Measurements from ENCODE around the gene PRKCE. TPM values are rescaled to one million over a fixed set of nuclear protein-coding genes. Genes with fewer than 3 reads are reported as not detected.

PRKCE gene
- total RNA-seq, 1 experiment from 2014 or later = 4.4 TPM

- DNase-seq = no peak
- Histone ChIP-seq H3K4me1 (no peaks in the 10 kb centered on the region), H3K4me3 (ENCODE audit: low read depth, low read length) (no peak overlapping the region), H3K27me3 (replicated peaks; ENCODE audit: control insufficient read depth, insufficient read depth, low read length) (no peaks in the 10 kb centered on the region), H3K36me3 (ENCODE audit: control insufficient read depth, insufficient read depth, low read length) (no peaks in the 10 kb centered on the region), H3K9me3 (no peaks in the 10 kb centered on the region)
- Mint-ChIP-seq H3K27ac (ENCODE audit: unreplicated experiment) (no peak overlapping the region), H3K9me3 (ENCODE audit: unreplicated experiment) (no peaks in the 10 kb centered on the region), H3K36me3 (ENCODE audit: insufficient read depth, unreplicated experiment) (no peaks in the 10 kb centered on the region), H3K4me1 (ENCODE audit: low read depth, unreplicated experiment) (no peaks in the 10 kb centered on the region), H3K4me3 (ENCODE audit: unreplicated experiment) (no peak overlapping the region), H3K27me3 (ENCODE audit: insufficient read depth, unreplicated experiment) (no peaks in the 10 kb centered on the region)
- POLR2A ChIA-PET = no interaction called here
- CTCF ChIA-PET = no interaction called here
- BruUV-seq (replicated peaks) = no TSS peak
- no peak for TF ChIP-seq CTCF (IDR thresholded peaks at IDR 0.05; ENCODE audit: insufficient read depth in 1 of 2, low read depth in 1 of 2, low read length in 1 of 2, severe bottlenecking in 1 of 2, unreplicated experiment in 1 of 2)
- intact Hi-C loops (cut with micrococcal nuclease; ENCODE audit: unreplicated experiment) = no loop called here
Measured at GRCh38 chr2:46041434-46041833, 390.0 kb downstream of the PRKCE start.

- H3K4me1 Mint-ChIP-seq (ENCODE audit: low read depth, unreplicated experiment) = no peaks in the 10 kb centered on the region
- H3K9me3 Mint-ChIP-seq (ENCODE audit: unreplicated experiment) = no peaks in the 10 kb centered on the region
- H3K9me3 ChIP-seq = no peaks in the 10 kb centered on the region
- peak in 1 of 2 experiments; percentile 32 for DNase-seq
- TF ChIP-seq CTCF (IDR thresholded peaks at IDR 0.05; ENCODE audit: insufficient read depth in 1 of 2, low read depth in 1 of 2, low read length in 1 of 2, severe bottlenecking in 1 of 2, unreplicated experiment in 1 of 2) = no peak
- ChIA-PET CTCF (no interaction called here), POLR2A (no interaction called here)
- H3K4me3 Mint-ChIP-seq (ENCODE audit: unreplicated experiment) = no peak overlapping the region
- no peaks in the 10 kb centered on the region for H3K27me3 ChIP-seq (replicated peaks; ENCODE audit: control insufficient read depth, insufficient read depth, low read length)
- H3K4me3 ChIP-seq (ENCODE audit: low read depth, low read length) = no peak overlapping the region
- no peaks in the 10 kb centered on the region for H3K27me3 Mint-ChIP-seq (ENCODE audit: insufficient read depth, unreplicated experiment)
- no peaks in the 10 kb centered on the region for H3K36me3 ChIP-seq (ENCODE audit: control insufficient read depth, insufficient read depth, low read length)
- no peaks in the 10 kb centered on the region for H3K36me3 Mint-ChIP-seq (ENCODE audit: insufficient read depth, unreplicated experiment)
- intact Hi-C loops (cut with micrococcal nuclease; ENCODE audit: unreplicated experiment) = no loop called here
- no TSS peak for BruUV-seq (replicated peaks)
- no peak overlapping the region for H3K27ac Mint-ChIP-seq (ENCODE audit: unreplicated experiment)
- no peaks in the 10 kb centered on the region for H3K4me1 ChIP-seq
Measured at GRCh38 chr2:46042207-46042637, 390.7 kb downstream of the PRKCE start.

GRCh38 chr2:46042711-46043110 lies 391.2 kb downstream of the PRKCE start:
- H3K36me3 Mint-ChIP-seq (ENCODE audit: insufficient read depth, unreplicated experiment) = no peaks in the 10 kb centered on the region
- intact Hi-C loops (cut with micrococcal nuclease; ENCODE audit: unreplicated experiment) = no loop called here
- no peaks in the 10 kb centered on the region for H3K27me3 ChIP-seq (replicated peaks; ENCODE audit: control insufficient read depth, insufficient read depth, low read length)
- H3K4me3 ChIP-seq (ENCODE audit: low read depth, low read length) = no peak overlapping the region
- no peak for TF ChIP-seq CTCF (IDR thresholded peaks at IDR 0.05; ENCODE audit: insufficient read depth in 1 of 2, low read depth in 1 of 2, low read length in 1 of 2, severe bottlenecking in 1 of 2, unreplicated experiment in 1 of 2)
- BruUV-seq (replicated peaks) = no TSS peak
- no peaks in the 10 kb centered on the region for H3K9me3 Mint-ChIP-seq (ENCODE audit: unreplicated experiment)
- no peaks in the 10 kb centered on the region for H3K4me1 Mint-ChIP-seq (ENCODE audit: low read depth, unreplicated experiment)
- no peak for DNase-seq
- H3K27ac Mint-ChIP-seq (ENCODE audit: unreplicated experiment) = no peak overlapping the region
- no peak overlapping the region for H3K4me3 Mint-ChIP-seq (ENCODE audit: unreplicated experiment)
- no peaks in the 10 kb centered on the region for H3K4me1 ChIP-seq
- no peaks in the 10 kb centered on the region for H3K9me3 ChIP-seq
- H3K27me3 Mint-ChIP-seq (ENCODE audit: insufficient read depth, unreplicated experiment) = no peaks in the 10 kb centered on the region
- POLR2A ChIA-PET = no interaction called here
- H3K36me3 ChIP-seq (ENCODE audit: control insufficient read depth, insufficient read depth, low read length) = no peaks in the 10 kb centered on the region
- CTCF ChIA-PET = no interaction called here

All from Caco-2 (cell line).